ENCODE data around the gene PLEKHN1.
"Not testable (repeated sequence)": the region's sequence is repeated elsewhere in the genome, so short reads cannot be mapped to it uniquely, and the experiment has no call there.

PLEKHN1 gene

GRCh38 chr1:963746-964525 is 2.3 kb upstream of the PLEKHN1 start:
- DNase-seq, result no peak

DNA sequence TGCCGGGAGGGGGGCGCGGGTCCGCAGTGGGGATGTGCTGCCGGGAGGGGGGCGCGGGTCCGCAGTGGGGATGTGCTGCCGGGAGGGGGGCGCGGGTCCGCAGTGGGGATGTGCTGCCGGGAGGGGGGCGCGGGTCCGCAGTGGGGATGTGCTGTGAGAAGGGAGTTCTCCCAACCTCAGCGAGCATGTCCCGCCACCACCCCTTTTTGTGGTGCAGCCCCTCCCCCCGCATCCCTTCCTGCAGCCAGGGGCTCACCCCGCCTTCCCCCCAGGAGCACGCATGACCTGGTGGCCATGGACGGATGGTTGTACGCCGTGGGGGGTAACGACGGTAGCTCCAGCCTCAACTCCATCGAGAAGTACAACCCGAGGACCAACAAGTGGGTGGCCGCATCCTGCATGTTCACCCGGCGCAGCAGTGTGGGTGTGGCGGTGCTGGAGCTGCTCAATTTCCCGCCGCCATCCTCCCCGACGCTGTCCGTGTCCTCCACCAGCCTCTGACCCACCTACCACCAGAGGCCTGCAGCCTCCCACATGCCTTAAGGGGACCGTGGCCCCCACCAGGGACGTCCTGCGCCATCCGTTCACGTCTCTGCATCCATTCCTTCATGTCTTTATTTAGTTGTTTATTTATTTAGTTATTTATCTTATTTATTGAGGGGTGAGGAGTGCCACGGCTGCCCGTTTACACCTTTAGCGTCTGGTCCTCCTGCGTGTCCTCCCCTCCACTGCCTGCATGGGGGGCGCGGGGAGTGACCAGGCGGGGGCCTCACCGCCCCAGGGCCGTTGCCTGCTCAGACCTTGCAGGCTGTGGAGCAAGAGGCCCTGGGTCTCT is 1.4 kb upstream of the PLEKHN1 start:
- no peak for DNase-seq

- no peak for DNase-seq
Measured at GRCh38 chr1:965526-966134, 652 bp upstream of the PLEKHN1 start.

GRCh38 chr1:966704-967300 is 520 bp downstream of the PLEKHN1 start:
- DNase-seq, result no peak

GRCh38 chr1:967466-968343 is 1.4 kb downstream of the PLEKHN1 start:
- no peak for DNase-seq

- DNase-seq, result no peak
Measured at GRCh38 chr1:969260-969855, 3.1 kb downstream of the PLEKHN1 start.

DNA sequence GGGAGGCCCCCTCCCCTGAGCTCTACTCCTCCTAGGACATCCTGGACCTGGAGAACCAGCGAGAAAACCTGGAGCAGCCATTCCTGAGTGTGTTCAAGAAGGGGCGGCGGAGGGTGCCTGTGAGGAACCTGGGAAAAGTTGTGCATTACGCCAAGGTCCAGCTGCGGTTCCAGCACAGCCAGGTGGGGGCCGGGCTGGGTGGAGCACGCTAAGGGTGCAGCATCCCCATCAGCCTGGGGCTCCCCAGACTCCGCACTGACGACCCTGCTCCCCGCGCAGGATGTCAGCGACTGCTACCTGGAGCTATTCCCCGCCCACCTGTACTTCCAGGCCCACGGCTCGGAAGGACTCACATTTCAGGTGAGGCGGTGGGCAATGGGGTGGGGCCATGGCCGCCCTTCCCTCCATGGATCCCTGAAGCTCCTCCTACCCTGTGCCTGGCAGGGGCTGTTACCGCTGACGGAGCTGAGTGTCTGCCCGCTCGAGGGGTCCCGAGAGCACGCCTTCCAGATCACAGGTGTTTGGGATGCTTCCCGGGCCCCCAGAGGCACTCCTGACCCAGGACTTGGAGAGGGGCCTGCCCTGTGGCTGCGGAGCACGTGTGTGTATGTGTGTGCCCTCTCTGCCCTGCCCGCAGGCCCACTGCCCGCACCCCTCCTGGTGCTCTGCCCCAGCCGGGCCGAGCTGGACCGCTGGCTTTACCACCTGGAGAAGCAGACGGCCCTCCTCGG is 4.1 kb downstream of the PLEKHN1 start:
- peak; percentile 16 for DNase-seq

DNA sequence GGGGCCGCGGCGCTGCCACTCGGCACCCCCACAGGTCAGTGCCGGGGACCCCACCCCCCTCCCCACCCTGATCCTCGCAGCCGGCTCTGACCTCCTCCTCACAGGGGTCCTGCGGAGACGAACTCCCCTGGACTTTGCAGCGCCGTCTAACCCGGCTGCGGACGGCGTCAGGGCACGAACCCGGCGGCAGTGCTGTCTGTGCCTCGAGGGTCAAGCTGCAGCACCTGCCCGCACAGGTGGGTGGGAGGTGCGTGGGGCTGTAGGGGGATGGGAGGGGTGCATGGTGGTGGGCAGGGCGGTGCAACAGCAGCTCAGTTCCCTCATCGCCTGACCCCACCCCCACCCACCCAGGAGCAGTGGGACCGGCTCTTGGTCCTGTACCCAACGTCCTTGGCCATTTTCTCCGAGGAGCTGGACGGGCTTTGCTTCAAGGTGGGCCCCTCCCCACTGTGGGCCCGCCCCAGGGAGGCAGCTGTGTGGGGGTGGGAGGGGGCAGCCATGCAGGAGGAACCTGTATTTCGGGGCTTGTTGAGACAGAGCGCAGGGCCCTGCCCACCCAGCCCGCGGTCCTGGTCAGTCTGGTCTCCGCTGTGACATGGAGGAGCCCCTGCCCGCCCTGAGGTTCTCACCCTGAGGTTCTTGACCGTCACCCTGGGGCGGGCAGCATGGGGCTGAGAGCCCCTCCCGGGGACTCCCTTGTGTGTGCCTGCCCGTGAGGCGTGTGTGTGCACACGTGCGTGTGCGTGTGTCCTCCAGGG is 4.9 kb downstream of the PLEKHN1 start:
- DNase-seq, result no peak

DNA sequence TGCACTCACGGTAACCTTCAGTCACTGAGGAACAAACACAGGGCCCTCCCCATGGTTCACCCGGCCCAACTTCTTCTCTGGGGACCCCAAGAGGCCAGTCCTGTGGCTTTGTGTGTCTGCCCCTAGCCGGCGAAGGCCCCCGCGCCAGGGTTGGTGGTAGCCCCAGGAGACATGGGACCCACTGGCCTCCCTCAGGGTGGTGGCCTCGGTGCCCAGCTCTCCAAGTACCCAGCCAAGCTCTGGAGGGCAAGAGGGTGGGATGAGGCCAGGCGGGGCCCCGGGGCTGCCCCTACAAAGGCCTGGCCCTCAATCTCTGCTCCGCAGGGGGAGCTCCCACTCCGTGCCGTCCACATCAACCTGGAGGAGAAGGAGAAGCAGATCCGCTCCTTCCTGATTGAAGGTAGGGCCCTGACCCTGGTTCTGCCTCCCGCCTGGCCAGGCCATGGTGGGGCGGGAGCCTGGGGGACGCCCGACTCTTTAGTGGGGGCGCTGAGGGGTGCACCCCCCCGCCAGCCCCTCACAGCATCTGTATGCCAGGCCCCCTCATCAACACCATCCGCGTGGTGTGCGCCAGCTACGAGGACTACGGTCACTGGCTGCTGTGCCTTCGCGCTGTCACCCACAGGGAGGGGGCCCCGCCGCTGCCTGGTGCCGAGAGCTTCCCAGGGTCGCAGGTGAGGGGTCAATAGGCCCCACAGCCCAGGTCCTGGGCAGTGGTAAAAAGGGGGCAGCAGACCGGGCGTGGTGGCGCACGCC is 5.6 kb downstream of the PLEKHN1 start:
- DNase-seq, result no peak

DNA sequence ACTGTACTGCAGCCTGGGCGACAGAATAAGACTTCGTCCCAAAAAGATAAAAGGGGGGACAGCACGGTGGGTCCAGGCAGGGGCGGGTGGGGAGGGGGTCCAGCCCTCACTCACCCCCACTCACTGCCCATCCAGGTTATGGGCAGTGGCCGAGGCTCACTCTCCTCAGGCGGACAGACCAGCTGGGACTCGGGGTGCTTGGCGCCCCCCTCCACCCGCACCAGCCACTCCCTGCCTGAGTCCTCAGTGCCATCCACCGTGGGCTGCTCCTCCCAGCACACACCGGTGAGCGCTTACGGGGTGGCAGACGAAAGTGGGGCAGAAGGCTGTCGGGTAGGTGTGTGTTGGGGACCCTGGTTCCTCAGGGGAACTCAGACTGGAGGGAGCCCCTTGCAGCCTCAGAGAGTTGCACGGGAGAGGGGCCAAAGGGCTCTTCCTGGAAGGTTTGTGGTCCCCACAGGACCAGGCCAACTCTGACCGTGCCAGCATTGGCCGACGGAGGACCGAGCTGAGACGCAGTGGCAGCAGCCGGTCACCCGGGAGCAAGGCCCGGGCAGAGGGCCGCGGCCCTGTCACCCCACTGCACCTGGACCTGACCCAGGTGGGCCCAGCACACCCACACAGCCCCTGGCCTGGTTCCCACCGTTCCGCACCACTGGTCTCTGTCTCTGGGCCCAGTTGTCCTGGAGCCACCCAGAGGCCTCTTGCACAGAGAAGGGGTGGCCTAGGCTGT is 6.6 kb downstream of the PLEKHN1 start:
- DNase-seq, result no peak

DNA sequence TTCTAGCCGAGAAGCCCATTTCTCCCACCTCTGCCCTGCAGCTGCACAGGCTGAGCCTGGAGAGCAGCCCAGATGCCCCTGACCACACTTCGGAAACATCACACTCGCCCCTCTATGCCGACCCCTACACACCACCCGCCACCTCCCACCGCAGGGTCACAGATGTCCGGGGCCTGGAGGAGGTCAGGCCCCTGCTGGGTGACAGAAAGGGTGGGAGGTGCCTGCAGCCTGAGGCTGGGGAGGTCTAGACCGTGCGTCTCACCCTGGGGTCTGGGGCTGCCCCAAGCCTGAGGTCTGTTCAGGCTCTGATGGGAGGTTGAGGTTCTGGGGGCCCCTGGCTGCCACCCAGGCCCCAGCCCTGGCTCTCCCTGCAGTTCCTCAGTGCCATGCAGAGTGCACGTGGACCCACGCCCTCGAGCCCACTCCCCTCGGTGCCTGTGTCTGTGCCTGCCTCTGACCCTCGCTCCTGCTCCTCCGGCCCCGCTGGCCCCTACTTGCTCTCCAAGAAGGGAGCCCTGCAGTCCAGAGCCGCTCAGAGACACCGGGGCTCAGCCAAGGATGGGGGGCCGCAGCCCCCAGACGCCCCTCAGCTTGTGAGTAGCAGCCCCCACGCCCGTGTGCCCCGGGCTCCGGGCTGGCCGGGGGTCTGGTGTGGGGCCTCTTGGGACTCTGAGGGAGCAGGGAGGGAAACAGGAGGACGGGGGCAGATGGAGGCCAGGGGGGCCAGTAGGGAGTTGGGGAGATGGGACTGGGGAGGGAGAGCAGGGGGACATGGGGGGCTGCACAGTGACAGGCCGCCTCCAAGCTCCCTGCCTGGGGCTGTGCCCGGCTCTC is 7.4 kb downstream of the PLEKHN1 start:
- DNase-seq, result no peak

DNA sequence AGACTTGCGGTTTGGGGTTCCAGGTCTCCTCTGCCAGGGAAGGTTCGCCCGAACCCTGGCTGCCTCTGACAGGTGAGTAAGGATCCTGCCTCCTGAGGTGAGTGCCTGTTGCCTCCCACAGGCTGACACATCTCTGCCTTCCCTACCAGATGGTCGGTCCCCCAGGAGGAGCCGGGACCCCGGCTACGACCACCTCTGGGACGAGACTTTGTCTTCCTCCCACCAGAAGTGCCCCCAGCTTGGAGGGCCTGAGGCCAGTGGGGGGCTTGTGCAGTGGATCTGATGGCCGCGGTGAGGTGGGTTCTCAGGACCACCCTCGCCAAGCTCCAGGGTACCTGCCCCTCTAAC is 8.0 kb downstream of the PLEKHN1 start:
- no peak for DNase-seq

DNA sequence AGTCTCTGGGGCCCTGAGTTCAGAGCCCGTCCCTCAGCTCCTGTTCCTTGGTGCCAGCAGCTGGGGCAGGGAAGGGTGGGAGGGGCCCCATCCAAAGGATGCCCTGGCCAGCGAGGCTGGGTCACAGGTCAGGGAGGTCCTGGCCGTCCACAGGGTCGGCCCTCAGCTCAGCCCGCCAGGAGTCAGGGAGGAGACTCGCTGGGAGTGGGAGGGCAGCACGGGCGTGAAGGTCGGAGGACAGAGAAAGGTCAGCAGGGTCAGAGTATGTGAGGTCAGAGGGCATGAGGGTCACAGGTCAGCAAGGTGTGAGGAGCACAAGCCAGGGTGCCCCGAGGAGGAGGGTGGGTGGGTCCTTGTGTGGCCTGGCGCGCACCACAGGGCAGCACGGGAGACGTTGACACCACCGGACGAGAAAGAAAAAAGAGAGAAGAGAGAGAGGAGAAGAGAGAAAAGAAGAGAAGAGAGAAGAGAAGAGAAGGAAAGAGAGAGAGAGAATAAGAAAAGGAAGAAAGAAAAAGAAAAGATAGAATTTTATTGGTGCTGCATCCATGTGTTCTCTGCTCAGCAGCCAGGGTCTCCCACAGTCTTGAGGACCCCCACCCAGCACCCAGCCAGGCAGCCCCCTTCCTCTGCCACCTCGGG is 8.5 kb downstream of the PLEKHN1 start:
- DNase-seq, result no peak

DNA sequence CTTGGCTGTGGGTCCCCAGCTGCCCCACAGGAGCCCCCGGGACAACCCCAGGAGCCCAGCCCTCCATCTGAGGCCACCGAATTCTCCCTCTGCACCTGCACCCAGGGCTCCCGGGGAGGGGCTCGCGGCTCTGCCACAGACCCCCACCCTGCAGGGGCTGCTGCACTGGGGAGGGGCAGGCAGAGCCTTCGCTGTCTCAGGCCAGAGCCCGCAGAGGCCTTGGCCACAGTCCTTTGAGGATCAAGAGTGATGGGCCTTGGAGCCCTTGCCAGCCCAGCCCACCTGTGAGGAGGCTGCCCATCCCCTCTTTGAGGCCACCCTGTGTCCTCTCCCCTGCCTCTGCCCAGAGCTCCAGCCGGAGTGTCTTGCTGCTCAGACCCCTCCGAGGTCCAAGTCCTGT is 9.1 kb downstream of the PLEKHN1 start:
- DNase-seq, result no peak

DNA sequence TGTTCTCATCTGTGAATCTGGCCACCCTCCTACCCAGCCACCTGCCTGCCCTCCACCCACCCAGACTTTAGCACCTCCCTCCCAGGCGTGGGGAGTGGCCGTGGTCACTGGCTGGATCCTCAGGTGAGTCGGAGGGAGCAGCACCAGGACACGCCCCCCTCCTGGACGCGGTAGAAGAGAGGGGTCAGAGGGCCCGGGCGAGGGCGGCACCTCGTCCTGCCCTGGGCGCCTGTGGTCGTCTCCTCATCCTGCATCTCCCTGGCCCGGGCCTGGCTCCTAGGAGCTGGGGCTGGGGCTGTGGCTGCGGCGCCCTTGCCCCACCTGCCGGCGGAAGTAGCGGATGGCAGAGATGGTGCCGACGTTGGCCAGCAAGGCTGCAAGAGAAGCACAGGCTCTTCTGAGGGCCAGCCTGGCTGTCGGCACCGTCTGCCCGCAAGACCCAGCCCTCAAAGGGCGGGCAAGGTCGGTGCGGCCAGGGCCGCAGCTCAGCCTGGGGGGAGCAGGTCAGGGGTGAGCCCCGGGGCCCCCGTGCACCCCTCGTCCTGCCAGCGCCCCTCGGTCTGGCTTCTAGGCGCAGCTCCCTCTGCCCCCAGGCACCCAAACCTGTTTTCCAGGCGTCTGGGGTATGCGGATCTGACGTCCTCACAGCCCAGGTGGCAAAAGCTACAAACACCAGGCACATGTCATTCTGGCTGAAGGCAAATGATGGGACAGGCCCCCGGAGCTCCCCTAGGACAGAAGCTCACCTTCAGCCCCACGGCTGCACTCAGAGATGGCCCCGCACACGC is 9.8 kb downstream of the PLEKHN1 start:
- DNase-seq, result peak; percentile 51

GRCh38 chr1:976791-977190 is 10.5 kb downstream of the PLEKHN1 start:
- not testable (repeated sequence) for DNase-seq
